GM23248 (cell line): Measurements from ENCODE around the gene FRMPD4.

ENCODE experiments used
- EZH2 ChIP-seq: fragments of 200-600 bp; sonication (generic); IDR thresholded peaks from 2 replicates; pipeline ENCODE4 v1.6.1; 2018; ENCODE audit warnings: antibody characterized with exemption, mild to moderate bottlenecking; ENCODE audit not compliant: insufficient read depth, poor library complexity, severe bottlenecking
- EZH2phosphoT487 ChIP-seq: fragments of 200-600 bp; sonication (generic); IDR thresholded peaks from 2 replicates; pipeline ENCODE4 v1.6.1; 2018; ENCODE audit warnings: antibody characterized with exemption, moderate library complexity, mild to moderate bottlenecking, low read depth; ENCODE audit not compliant: insufficient read depth

GRCh38 chrX:12307961-12308360 is 169.7 kb downstream of the FRMPD4 start:
- no peak for TF ChIP-seq EZH2
- no peak for TF ChIP-seq EZH2phosphoT487
